ENCODE results near the gene RCAN2. TPM values are rescaled to one million over a fixed set of nuclear protein-coding genes. Genes with fewer than 3 reads are reported as not detected.

Gene RCAN2
- total RNA-seq, 2 experiments from 2014 or later: not detected

DNA sequence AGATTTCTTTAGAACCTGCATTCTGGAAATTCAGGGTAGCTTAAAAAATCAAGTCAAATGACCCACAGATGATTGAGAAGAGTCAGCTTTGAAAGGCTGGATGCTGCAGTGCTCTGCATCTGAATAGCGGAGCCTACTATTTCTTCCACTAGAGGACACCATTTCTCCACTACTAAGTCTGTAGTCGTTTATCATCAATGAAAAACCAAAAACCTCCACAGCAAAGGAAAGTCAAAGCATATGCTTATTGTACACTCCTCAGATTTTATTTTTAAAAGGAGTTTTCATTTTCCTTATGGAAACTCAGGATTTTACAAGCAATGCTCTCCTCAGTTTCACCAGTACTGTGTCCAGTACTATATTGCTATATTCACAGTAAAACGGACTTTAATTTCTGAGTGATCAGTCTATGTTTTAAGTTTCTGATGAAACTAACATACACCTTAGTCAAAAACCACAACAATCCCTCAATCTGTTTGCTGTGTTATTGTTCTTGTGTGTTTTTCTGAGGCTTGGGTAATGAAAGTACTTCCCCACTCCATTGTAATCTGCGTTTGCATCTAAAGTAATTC, 269.9 kb downstream of the RCAN2 start:
- Histone ChIP-seq H3K4me2 (ENCODE audit: low read length) (peak overlapping the region; percentile 44; the same call in 1 of the 2 replicates), H3K36me3 (ENCODE audit: insufficient read depth, low read length) (no peaks in the 10 kb centered on the region), H2AFZ (ENCODE audit: low read length) (peak overlapping the region; percentile 81; the same call in 1 of the 2 replicates), H3K4me1 (ENCODE audit: insufficient read depth, low read length, poor library complexity, severe bottlenecking) (peaks cover 17% of the 10 kb centered on the region), H3K4me3 (ENCODE audit: low read depth, low read length, poor library complexity, severe bottlenecking) (no peak overlapping the region), H3K9me2 (ENCODE audit: insufficient read depth, low read length) (no peaks in the 10 kb centered on the region), H4K20me1 (ENCODE audit: insufficient read depth, low read length) (no peaks in the 10 kb centered on the region), H3K9me3 (ENCODE audit: low read length) (no peaks in the 10 kb centered on the region), H3K27ac (ENCODE audit: low read depth, low read length, poor library complexity, severe bottlenecking) (peak overlapping the region; percentile 36), H3K79me2 (ENCODE audit: insufficient read depth, low read depth, low read length) (no peaks in the 10 kb centered on the region)
- ChIA-PET POLR2A (interaction anchor here (1.5 kb wide), 1 partner anchor 184 kb away, joined by 4 read pairs; no protein-coding TSS in a partner anchor), CTCF (ENCODE audit: unreplicated experiment) (interaction anchor here (0.6 to 1.2 kb wide), 5 partner anchors 189 to 270 kb away, joined by 3 to 4 read pairs (median 3); partner anchors contain the start of gene RCAN2)
- no TSS peak for BruUV-seq (replicated peaks)
- intact Hi-C loops (cut with micrococcal nuclease; ENCODE audit: unreplicated experiment): loop anchor here (1.0 to 2.0 kb wide), 4 partner anchors 131 to 559 kb away; partner anchors contain the start of gene RCAN2
- TF ChIP-seq, protein P1, sequence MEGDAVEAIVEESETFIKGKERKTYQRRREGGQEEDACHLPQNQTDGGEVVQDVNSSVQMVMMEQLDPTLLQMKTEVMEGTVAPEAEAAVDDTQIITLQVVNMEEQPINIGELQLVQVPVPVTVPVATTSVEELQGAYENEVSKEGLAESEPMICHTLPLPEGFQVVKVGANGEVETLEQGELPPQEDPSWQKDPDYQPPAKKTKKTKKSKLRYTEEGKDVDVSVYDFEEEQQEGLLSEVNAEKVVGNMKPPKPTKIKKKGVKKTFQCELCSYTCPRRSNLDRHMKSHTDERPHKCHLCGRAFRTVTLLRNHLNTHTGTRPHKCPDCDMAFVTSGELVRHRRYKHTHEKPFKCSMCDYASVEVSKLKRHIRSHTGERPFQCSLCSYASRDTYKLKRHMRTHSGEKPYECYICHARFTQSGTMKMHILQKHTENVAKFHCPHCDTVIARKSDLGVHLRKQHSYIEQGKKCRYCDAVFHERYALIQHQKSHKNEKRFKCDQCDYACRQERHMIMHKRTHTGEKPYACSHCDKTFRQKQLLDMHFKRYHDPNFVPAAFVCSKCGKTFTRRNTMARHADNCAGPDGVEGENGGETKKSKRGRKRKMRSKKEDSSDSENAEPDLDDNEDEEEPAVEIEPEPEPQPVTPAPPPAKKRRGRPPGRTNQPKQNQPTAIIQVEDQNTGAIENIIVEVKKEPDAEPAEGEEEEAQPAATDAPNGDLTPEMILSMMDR (conservative IDR thresholded peaks at IDR 0.05; ENCODE audit: low read length): peak; percentile 99
- TF ChIP-seq EZH2phosphoT487 (IDR thresholded peaks at IDR 0.05; ENCODE audit: borderline replicate concordance, low read depth, low read length): no peak
- peak; percentile 79 for DNase-seq (ENCODE audit: low spot score)

- BruUV-seq (replicated peaks): no TSS peak
- TF ChIP-seq, protein P1 (conservative IDR thresholded peaks at IDR 0.05; ENCODE audit: low read length): no peak
- no peak for TF ChIP-seq EZH2phosphoT487 (IDR thresholded peaks at IDR 0.05; ENCODE audit: borderline replicate concordance, low read depth, low read length)
- DNase-seq (ENCODE audit: low spot score): peak; percentile 63
- Histone ChIP-seq H3K27ac (ENCODE audit: low read depth, low read length, poor library complexity, severe bottlenecking) (peak overlapping the region; percentile 36), H3K36me3 (ENCODE audit: insufficient read depth, low read length) (no peaks in the 10 kb centered on the region), H3K4me1 (ENCODE audit: insufficient read depth, low read length, poor library complexity, severe bottlenecking) (peaks cover 17% of the 10 kb centered on the region), H3K9me3 (ENCODE audit: low read length) (no peaks in the 10 kb centered on the region), H2AFZ (ENCODE audit: low read length) (peak overlapping the region; percentile 81), H3K9me2 (ENCODE audit: insufficient read depth, low read length) (no peaks in the 10 kb centered on the region), H3K4me3 (ENCODE audit: low read depth, low read length, poor library complexity, severe bottlenecking) (no peak overlapping the region), H4K20me1 (ENCODE audit: insufficient read depth, low read length) (no peaks in the 10 kb centered on the region), H3K79me2 (ENCODE audit: insufficient read depth, low read depth, low read length) (no peaks in the 10 kb centered on the region), H3K4me2 (ENCODE audit: low read length) (peak overlapping the region; percentile 44)
- POLR2A ChIA-PET: interaction anchor here (0.6 to 1.5 kb wide), 5 partner anchors 12 to 1397 kb away, joined by 3 to 5 read pairs (median 4); no protein-coding TSS in a partner anchor
- intact Hi-C loops (cut with micrococcal nuclease; ENCODE audit: unreplicated experiment): loop anchor here (1.0 to 2.0 kb wide), 4 partner anchors 130 to 560 kb away; partner anchors contain the start of gene RCAN2
- CTCF ChIA-PET (ENCODE audit: unreplicated experiment): interaction anchor here (0.6 to 1.2 kb wide), 5 partner anchors 190 to 271 kb away, joined by 3 to 4 read pairs (median 3); partner anchors contain the start of gene RCAN2
These were observed 270.7 kb downstream of the RCAN2 start for GRCh38 chr6:46220352-46221221.

Measured in OCI-LY7 (cell line).